K562 (cell line): ENCODE results near the gene CEBPB. TPM values are rescaled to one million over a fixed set of nuclear protein-coding genes. Genes with fewer than 3 reads are reported as not detected.

Source experiments
- CBX2 ChIP-seq: fragments of 200-600 bp; sonication (generic); IDR thresholded peaks from one replicate; pipeline ENCODE4 v1.6.1; 2012; ENCODE audit warnings: mild to moderate bottlenecking, low read length, inconsistent platforms; ENCODE audit not compliant: insufficient read depth, poor library complexity, severe bottlenecking
- ELF1 ChIP-seq: fragments of 200-800 bp; sonication (Bioruptor generic); IDR thresholded peaks from 2 replicates; pipeline ENCODE4 v1.6.1; 2016; ENCODE audit warnings: missing genetic modification characterization, missing compliant biosample characterization
- SMARCA5 ChIP-seq: fragments of 450-650 bp; IDR thresholded peaks from 2 replicates; pipeline ENCODE4 v1.6.1; 2016
- SRSF7 ChIP-seq: fragments of 200-400 bp; formaldehyde crosslinking; optimal IDR thresholded peaks from 2 replicates; pipeline ENCODE3; 2017; ENCODE audit warnings: mild to moderate bottlenecking, low read depth, low read length
- polyA plus RNA-seq, 8 experiments: library from polyadenylated mRNA; depleted of rRNA in 4 of 8; stranded (reverse) in 5 of 8; unstranded in 3 of 8; fragments of >200 nt; fragmentation: Nextera tagmentation in 2 of 8; fragmentation: Illumina TruSeq in 1 of 8; extraction: Ambion mirVana in 2 of 8; extraction: Trizol in 1 of 8; gene quantifications; 2 replicates each; pipeline versions ENCODE4 v1.2.1 to v1.2.3, GENCODE V29; 2011 to 2014; ENCODE audit warnings: inconsistent platforms in 1 of 8, missing spikeins in 1 of 8
- total RNA-seq, 7 experiments: library from RNA; depleted of rRNA in 6 of 7; stranded (reverse); fragments of >200 nt in 6 of 7; fragmentation: Illumina TruSeq in 2 of 7; extraction: Trizol in 2 of 7; gene quantifications; 2 replicates each; pipeline versions ENCODE4 v1.2.1 to v1.2.3, GENCODE V29; 2011 to 2021; ENCODE audit warnings: low replicate concordance in 1 of 7
- TF ChIP-seq, protein P1 (sequence below): sonication (generic); formaldehyde crosslinking; IDR thresholded peaks from 2 replicates; pipeline ENCODE4 v1.8.1; 2023; ENCODE audit warnings: mild to moderate bottlenecking, missing genetic modification reagents
- TF ChIP-seq, protein P2 (sequence below): fragments of 250-450 bp; sonication (Bioruptor Pico); IDR thresholded peaks from 2 replicates; pipeline ENCODE4 v1.4.0; 2020; ENCODE audit warnings: mild to moderate bottlenecking, moderate library complexity

Gene CEBPB
- total and polyA plus RNA-seq, 9 of the 15 experiments (the other 6 are each of a cell fraction or from before 2014, with no cell fraction given) = 1.2 to 72.6 (median 7.8) TPM

DNA sequence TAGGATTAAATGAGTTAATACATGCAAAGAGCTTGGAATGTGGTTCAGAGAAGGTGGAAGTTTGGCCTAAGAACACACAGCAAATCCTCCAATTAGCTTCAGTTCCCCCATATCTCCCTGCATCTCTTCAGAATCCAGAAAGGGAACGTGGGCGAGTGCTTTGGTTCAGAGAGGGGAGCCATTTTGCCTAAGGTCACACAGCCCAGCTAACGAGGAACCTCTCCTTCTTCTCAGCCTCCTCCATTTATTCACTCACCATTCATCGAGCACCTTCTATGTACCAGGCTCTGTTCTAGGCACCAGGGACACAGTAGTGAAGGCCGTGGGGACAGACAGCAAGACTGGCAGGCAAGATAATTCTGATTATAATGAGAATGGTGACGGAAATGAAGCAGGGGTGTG is 2.3 kb upstream of the CEBPB start (continued):
- TF ChIP-seq, protein P1, sequence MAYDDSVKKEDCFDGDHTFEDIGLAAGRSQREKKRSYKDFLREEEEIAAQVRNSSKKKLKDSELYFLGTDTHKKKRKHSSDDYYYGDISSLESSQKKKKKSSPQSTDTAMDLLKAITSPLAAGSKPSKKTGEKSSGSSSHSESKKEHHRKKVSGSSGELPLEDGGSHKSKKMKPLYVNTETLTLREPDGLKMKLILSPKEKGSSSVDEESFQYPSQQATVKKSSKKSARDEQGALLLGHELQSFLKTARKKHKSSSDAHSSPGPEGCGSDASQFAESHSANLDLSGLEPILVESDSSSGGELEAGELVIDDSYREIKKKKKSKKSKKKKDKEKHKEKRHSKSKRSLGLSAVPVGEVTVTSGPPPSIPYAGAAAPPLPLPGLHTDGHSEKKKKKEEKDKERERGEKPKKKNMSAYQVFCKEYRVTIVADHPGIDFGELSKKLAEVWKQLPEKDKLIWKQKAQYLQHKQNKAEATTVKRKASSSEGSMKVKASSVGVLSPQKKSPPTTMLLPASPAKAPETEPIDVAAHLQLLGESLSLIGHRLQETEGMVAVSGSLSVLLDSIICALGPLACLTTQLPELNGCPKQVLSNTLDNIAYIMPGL = no peak
- TF ChIP-seq CBX2 (no peak), SRSF7 (no peak), ELF1 (tag) (no peak), SMARCA5 (peak; percentile 97)
- TF ChIP-seq, protein P2, sequence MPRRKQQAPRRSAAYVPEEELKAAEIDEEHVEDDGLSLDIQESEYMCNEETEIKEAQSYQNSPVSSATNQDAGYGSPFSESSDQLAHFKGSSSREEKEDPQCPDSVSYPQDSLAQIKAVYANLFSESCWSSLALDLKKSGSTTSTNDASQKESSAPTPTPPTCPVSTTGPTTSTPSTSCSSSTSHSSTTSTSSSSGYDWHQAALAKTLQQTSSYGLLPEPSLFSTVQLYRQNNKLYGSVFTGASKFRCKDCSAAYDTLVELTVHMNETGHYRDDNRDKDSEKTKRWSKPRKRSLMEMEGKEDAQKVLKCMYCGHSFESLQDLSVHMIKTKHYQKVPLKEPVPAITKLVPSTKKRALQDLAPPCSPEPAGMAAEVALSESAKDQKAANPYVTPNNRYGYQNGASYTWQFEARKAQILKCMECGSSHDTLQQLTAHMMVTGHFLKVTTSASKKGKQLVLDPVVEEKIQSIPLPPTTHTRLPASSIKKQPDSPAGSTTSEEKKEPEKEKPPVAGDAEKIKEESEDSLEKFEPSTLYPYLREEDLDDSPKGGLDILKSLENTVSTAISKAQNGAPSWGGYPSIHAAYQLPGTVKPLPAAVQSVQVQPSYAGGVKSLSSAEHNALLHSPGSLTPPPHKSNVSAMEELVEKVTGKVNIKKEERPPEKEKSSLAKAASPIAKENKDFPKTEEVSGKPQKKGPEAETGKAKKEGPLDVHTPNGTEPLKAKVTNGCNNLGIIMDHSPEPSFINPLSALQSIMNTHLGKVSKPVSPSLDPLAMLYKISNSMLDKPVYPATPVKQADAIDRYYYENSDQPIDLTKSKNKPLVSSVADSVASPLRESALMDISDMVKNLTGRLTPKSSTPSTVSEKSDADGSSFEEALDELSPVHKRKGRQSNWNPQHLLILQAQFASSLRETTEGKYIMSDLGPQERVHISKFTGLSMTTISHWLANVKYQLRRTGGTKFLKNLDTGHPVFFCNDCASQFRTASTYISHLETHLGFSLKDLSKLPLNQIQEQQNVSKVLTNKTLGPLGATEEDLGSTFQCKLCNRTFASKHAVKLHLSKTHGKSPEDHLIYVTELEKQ = no peak
